GM12875 (cell line): ENCODE results near the gene SNCAIP.
A peak's percentile ranks its signal among the peaks of the same experiment; 100 is the strongest.

Source experiments
- H3K4me3 ChIP-seq: one replicate; pipeline ENCODE4 v1.5.1; 2011; ENCODE audit warnings: low read depth, low read length, control low read depth
- CTCF ChIP-seq: IDR thresholded peaks from 2 replicates; pipeline ENCODE4 v1.5.1; 2011; ENCODE audit warnings: low read depth, mild to moderate bottlenecking, control low read depth, inconsistent platforms, low read length, moderate library complexity, borderline replicate concordance; ENCODE audit not compliant: insufficient read depth

The SNCAIP gene

GRCh38 chr5:122301016-122301415 is 11.0 kb upstream of the SNCAIP start:
- TF ChIP-seq CTCF: no peak
- no peak overlapping the region for H3K4me3 ChIP-seq

DNA sequence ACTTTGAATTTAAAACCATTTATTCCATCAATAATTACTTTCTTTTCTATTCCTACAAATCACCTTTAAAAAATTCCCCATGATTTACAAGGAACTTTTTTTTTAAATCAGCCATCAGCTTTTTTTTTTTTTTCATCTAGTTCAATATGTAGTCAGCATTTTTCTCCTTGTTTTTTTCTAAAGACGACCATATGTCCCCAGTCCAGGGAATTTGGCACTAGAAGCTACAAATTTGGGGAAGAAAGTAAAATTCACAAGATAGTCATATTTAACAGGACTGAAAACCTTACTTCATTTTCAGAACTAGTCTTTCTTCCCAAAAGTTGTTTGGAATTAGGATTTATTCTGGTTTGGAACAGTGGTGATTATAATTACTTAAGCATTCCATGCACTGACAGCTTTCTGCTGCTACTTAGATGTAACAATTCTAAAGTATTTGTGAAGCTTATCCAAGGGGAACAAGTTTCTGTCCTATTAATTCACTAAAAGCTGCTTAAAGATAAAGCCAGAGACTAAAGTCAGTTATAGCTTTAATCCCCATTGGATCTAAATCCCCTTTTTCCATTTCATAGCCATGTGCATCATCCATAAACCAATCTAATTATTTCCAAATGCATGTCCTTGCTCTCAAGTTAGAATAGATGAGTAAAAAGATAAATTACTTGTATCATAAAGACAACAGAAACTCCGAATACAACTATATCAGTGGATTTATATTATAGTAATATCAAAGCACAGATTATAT is 7.4 kb upstream of the SNCAIP start:
- no peak overlapping the region for H3K4me3 ChIP-seq
- TF ChIP-seq CTCF: no peak

DNA sequence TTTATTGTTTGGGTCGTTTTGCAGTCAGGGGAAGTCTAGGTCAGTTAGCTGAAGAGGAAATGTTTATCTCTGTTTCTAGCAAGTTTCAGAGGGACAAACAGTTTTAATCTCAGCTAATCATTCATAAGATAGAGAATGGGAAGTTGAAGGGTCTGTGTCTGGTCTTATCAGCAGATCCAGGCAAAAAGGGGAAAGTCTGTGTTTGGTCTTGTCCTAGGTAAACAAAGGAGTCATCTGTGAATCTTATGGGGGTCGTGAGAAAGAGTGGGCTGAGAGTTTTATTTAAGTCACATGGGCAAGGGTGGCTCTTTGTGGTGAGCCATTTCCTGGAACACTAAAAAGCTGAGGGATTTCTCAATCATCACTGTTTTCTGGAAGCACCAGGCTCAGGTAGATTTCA is 5.6 kb upstream of the SNCAIP start:
- no peak overlapping the region for H3K4me3 ChIP-seq
- TF ChIP-seq CTCF: no peak

GRCh38 chr5:122310889-122311288 is 1.1 kb upstream of the SNCAIP start:
- no peak for TF ChIP-seq CTCF
- H3K4me3 ChIP-seq: no peak overlapping the region

DNA sequence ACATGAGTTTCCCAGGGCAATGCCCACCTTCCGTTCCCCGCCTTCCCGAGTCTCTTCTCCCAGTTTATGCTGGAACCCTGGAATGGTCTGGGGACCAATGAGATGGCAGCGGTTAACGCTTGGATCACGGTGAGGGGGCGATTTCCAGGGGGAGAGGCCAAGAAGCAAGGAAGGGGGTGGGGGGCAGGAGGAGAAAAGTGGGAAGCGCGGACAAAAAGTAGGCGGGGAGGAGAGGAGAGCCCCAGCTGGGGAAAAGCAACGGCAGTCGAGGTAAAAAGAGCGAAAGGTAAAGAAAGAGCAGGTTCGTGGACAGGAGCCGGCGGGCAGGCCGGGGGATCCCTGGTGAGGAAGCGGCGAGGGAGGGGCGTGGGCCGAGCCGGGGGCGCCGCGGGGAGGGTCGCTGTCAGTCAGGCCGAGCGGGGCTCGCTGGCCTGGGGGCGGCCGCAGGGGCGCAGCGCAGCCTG is 508 bp upstream of the SNCAIP start:
- peak overlapping the region; percentile 83 for H3K4me3 ChIP-seq
- TF ChIP-seq CTCF: no peak

DNA sequence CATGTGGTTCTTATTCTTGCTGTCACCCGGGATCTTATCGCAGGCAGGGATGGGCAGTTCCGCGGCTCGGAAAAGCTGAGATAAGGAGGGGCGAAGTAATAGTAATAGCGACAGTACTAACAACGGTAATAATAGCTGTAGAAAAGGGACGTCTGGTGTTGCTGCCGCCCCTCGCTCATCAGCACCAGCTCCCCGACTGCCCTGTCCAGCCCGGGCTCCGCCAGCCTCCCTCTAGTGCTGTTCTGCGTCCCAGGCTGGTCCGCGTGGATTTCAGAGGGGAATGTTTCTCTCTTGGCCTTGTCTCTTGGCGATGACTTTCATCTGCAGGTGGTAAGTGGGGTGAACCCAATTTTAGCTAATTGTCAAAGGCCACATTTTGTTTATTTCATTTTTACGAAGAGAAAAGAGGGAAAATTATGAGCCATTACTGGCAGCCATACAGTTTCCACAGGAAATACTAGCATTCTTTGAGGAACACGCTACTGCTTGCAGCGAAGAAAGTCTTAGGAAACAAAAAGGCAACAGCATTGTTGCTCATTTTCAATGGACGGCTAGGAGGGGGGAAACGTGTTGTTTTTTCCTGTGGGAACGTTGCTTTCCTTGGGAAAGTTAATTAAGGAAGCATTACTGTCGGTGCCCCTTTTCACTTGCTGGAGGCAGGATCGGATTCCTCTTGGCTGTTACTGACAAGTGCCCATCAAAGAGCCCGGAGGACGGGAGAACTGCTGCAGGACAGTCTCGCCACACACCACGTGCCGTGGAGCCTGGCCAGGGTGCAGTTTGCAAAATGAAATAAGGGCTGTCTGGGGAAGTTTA is 762 bp downstream of the SNCAIP start:
- H3K4me3 ChIP-seq: peak overlapping the region; percentile 83
- no peak for TF ChIP-seq CTCF
